ENCODE data around the gene GLI3.

GLI3 gene

DNA sequence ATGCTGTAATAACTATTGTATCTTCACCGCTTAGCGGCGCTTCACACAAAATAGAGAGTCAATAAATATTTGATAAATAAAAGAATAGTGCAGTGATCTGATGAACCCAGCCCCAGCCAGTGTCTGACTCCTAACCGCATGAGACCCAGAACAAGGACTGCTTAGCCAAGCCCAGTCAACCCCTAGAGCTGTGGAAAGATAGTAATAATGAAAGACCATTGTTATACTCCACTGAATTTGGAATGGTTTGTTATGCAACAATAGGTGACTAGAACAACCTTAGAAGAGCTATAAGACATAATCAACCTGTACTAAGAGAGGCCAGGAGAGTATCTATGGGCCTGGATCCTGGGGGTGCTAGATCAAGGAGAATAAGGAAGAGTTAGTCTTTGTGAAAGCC, 303.6 kb downstream of the GLI3 start:
- Histone ChIP-seq H4K20me1 (ENCODE audit: insufficient read depth, low read length) (no peaks in the 10 kb centered on the region), H3K27ac (ENCODE audit: low read length) (no peak overlapping the region), H3K9me3 (replicated peaks; ENCODE audit: insufficient read depth, low read length) (no peaks in the 10 kb centered on the region), H3K4me1 (ENCODE audit: low read length) (no peaks in the 10 kb centered on the region), H2AFZ (ENCODE audit: low read length) (no peak overlapping the region), H3K9ac (ENCODE audit: low read length) (no peak overlapping the region), H3K79me2 (ENCODE audit: low read length) (no peaks in the 10 kb centered on the region), H3K4me2 (ENCODE audit: low read depth, low read length) (no peak overlapping the region), H3K9me2 (replicated peaks; ENCODE audit: insufficient read depth, low read length) (no peaks in the 10 kb centered on the region), H3F3A (ENCODE audit: insufficient read depth, low read length) (no peaks in the 10 kb centered on the region), H3K4me3 (ENCODE audit: low read length) (no peak overlapping the region), H3K36me3 (replicated peaks; ENCODE audit: insufficient read depth, low read length) (no peaks in the 10 kb centered on the region), H3K27me3 (replicated peaks; ENCODE audit: insufficient read depth, low read length) (no peaks in the 10 kb centered on the region)
- TF ChIP-seq EZH2phosphoT487 (IDR thresholded peaks at IDR 0.05; ENCODE audit: low read length) (no peak), EZH2 (optimal IDR thresholded peaks at IDR 0.05; ENCODE audit: low read depth, low read length) (no peak)
- TF ChIP-seq, protein P1, sequence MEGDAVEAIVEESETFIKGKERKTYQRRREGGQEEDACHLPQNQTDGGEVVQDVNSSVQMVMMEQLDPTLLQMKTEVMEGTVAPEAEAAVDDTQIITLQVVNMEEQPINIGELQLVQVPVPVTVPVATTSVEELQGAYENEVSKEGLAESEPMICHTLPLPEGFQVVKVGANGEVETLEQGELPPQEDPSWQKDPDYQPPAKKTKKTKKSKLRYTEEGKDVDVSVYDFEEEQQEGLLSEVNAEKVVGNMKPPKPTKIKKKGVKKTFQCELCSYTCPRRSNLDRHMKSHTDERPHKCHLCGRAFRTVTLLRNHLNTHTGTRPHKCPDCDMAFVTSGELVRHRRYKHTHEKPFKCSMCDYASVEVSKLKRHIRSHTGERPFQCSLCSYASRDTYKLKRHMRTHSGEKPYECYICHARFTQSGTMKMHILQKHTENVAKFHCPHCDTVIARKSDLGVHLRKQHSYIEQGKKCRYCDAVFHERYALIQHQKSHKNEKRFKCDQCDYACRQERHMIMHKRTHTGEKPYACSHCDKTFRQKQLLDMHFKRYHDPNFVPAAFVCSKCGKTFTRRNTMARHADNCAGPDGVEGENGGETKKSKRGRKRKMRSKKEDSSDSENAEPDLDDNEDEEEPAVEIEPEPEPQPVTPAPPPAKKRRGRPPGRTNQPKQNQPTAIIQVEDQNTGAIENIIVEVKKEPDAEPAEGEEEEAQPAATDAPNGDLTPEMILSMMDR (IDR thresholded peaks at IDR 0.05; ENCODE audit: low read length): no peak
- DNase-seq: no peak

DNA sequence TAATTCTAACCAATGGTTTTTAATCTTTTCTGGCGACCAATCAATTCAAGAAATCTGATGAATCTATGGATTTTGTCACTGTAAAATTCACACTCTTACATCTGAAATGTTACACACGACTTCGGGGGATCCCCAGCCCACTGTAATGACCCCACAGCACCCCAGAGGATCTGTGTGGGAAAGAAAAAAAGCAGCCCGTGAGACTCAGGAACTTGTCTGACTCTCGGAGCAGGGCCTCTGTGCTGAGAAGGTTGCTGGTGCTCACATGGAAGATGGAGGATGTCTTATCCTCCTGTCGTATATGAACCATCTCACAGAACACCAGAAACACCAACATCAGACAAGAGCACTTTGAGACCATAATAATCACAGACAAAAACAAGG, 305.8 kb downstream of the GLI3 start:
- DNase-seq: no peak
- Histone ChIP-seq H3K9ac (ENCODE audit: low read length) (no peak overlapping the region), H3F3A (ENCODE audit: insufficient read depth, low read length) (no peaks in the 10 kb centered on the region), H3K4me2 (ENCODE audit: low read depth, low read length) (no peak overlapping the region), H3K27ac (ENCODE audit: low read length) (no peak overlapping the region), H3K9me2 (replicated peaks; ENCODE audit: insufficient read depth, low read length) (no peaks in the 10 kb centered on the region), H3K79me2 (ENCODE audit: low read length) (no peaks in the 10 kb centered on the region), H3K27me3 (replicated peaks; ENCODE audit: insufficient read depth, low read length) (no peaks in the 10 kb centered on the region), H3K9me3 (replicated peaks; ENCODE audit: insufficient read depth, low read length) (no peaks in the 10 kb centered on the region), H3K4me1 (ENCODE audit: low read length) (no peaks in the 10 kb centered on the region), H3K4me3 (ENCODE audit: low read length) (no peak overlapping the region), H2AFZ (ENCODE audit: low read length) (no peak overlapping the region), H3K36me3 (replicated peaks; ENCODE audit: insufficient read depth, low read length) (no peaks in the 10 kb centered on the region), H4K20me1 (ENCODE audit: insufficient read depth, low read length) (no peaks in the 10 kb centered on the region)
- TF ChIP-seq EZH2phosphoT487 (IDR thresholded peaks at IDR 0.05; ENCODE audit: low read length) (no peak), EZH2 (optimal IDR thresholded peaks at IDR 0.05; ENCODE audit: low read depth, low read length) (no peak)
- TF ChIP-seq, protein P1 (IDR thresholded peaks at IDR 0.05; ENCODE audit: low read length): no peak

DNA sequence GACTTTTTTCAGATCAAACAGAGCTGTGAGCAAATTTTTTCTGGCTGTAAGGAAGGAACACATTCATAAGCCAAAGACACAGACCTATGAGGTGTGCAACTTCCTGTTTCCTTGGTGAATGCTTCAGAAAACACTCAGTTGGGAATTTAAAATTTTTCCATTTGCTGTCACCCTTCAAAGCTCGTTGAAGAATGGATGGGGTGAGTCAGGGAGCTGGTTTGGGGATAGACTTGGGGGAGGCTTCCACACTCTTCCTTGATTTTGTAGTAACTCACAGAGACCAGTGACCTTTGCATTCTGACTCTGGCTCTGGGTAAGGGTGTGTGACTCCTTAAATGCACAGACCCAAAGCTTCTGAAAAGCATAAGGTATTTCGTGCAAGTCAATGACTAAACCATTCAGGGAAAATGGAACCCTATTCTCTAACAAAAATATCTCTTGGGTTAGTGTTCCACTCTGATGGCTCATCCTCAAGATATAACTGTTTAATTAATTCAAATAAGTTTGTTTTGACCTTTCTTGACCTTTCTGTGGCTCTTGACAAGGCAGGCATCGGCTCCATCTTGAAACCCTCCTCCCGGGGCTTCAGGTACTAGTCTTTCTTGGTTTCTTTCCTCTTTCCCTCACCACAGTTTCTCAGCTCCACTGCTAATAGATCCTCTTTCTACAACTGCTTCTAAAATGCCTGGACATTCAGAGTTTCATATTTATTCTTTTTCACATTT, 306.3 kb downstream of the GLI3 start:
- no peaks in the 10 kb centered on the region for H3K79me2 ChIP-seq (ENCODE audit: low read length)
- DNase-seq: no peak
- TF ChIP-seq, protein P1 (IDR thresholded peaks at IDR 0.05; ENCODE audit: low read length): no peak
- TF ChIP-seq EZH2phosphoT487 (IDR thresholded peaks at IDR 0.05; ENCODE audit: low read length) (no peak), EZH2 (optimal IDR thresholded peaks at IDR 0.05; ENCODE audit: low read depth, low read length) (no peak)
- H3K9me2 ChIP-seq (replicated peaks; ENCODE audit: insufficient read depth, low read length): no peaks in the 10 kb centered on the region
- H3K9me3 ChIP-seq (replicated peaks; ENCODE audit: insufficient read depth, low read length): no peaks in the 10 kb centered on the region
- H4K20me1 ChIP-seq (ENCODE audit: insufficient read depth, low read length): no peaks in the 10 kb centered on the region
- H3F3A ChIP-seq (ENCODE audit: insufficient read depth, low read length): no peaks in the 10 kb centered on the region
- H3K36me3 ChIP-seq (replicated peaks; ENCODE audit: insufficient read depth, low read length): no peaks in the 10 kb centered on the region
- H3K9ac ChIP-seq (ENCODE audit: low read length): no peak overlapping the region
- no peak overlapping the region for H3K4me3 ChIP-seq (ENCODE audit: low read length)
- H3K4me2 ChIP-seq (ENCODE audit: low read depth, low read length): no peak overlapping the region
- no peak overlapping the region for H2AFZ ChIP-seq (ENCODE audit: low read length)
- no peaks in the 10 kb centered on the region for H3K27me3 ChIP-seq (replicated peaks; ENCODE audit: insufficient read depth, low read length)
- H3K27ac ChIP-seq (ENCODE audit: low read length): no peak overlapping the region
- H3K4me1 ChIP-seq (ENCODE audit: low read length): no peaks in the 10 kb centered on the region
